SK-N-SH (cell line): Measurements from ENCODE around the gene MRPS26. TPM values are rescaled to one million over a fixed set of nuclear protein-coding genes. Genes with fewer than 3 reads are reported as not detected.
"Not testable (repeated sequence)": the region's sequence is repeated elsewhere in the genome, so short reads cannot be mapped to it uniquely, and the experiment has no call there.

Source experiments
- CTCF ChIA-PET: fragments of 300-600, 350-600 bp; formaldehyde crosslinking; extraction: SDS; loops from one replicate; lab custom pipeline; 2021; lab: Yijun Ruan, JAX
- POLR2A ChIA-PET: fragments of 350-600 bp; sonication (Branson Sonifier 250); formaldehyde crosslinking; extraction: SDS; loops from one replicate; lab custom pipeline; 2020; ENCODE audit warnings: antibody characterized with exemption, inconsistent platforms; lab: Yijun Ruan, JAX
- DNase-seq: peaks from one replicate; pipeline ENCODE4 v3.0.0; 2012
- H2AFZ ChIP-seq: fragments of 200-600 bp; sonication (generic); 2 replicates; pipeline ENCODE4 v1.8.1; 2016; ENCODE audit warnings: antibody characterized with exemption, mild to moderate bottlenecking, low read depth
- H3F3A ChIP-seq: fragments of 200-600 bp; sonication (generic); replicated peaks from 2 replicates; pipeline ENCODE3; 2016; ENCODE audit warnings: antibody characterized with exemption, mild to moderate bottlenecking; ENCODE audit not compliant: insufficient read depth
- H3K27ac ChIP-seq, 2 experiments: fragments of 200-500 bp in 1 of 2; fragments of 200-600 bp in 1 of 2; sonication (Bioruptor generic) in 1 of 2; sonication (generic), shearing (Covaris generic) in 1 of 2; 2 replicates each; pipeline versions ENCODE4 v1.5.1 to v1.6.1; 2014 to 2016; ENCODE audit warnings: low read depth in 2 of 2, inconsistent platforms in 1 of 2, low read length in 1 of 2, mild to moderate bottlenecking in 1 of 2, mixed read lengths in 1 of 2
- H3K27me3 ChIP-seq: fragments of 200-600 bp; sonication (generic), shearing (Covaris generic); 2 replicates; pipeline ENCODE4 v1.6.1; 2016; ENCODE audit warnings: mixed run types; ENCODE audit not compliant: insufficient read depth
- H3K36me3 ChIP-seq, 2 experiments: fragments of 200-500 bp in 1 of 2; fragments of 200-600 bp in 1 of 2; sonication (Bioruptor generic) in 1 of 2; sonication (generic) in 1 of 2; replicated peaks in 1 of 2; 2 replicates each; pipeline versions ENCODE3 to v1.5.1; 2014 to 2016; ENCODE audit warnings: low read length in 1 of 2, mild to moderate bottlenecking in 1 of 2; ENCODE audit not compliant: insufficient read depth in 2 of 2, control insufficient read depth in 1 of 2
- H3K4me1 ChIP-seq, 2 experiments: fragments of 200-500 bp in 1 of 2; fragments of 200-600 bp in 1 of 2; sonication (Bioruptor generic) in 1 of 2; sonication (generic), shearing (Covaris generic) in 1 of 2; 2 replicates each; pipeline versions ENCODE4 v1.5.1 to v1.6.1; 2014 to 2016; ENCODE audit warnings: low read depth in 1 of 2, low read length in 1 of 2, mixed run types in 1 of 2; ENCODE audit not compliant: insufficient read depth in 2 of 2, control insufficient read depth in 1 of 2
- H3K4me2 ChIP-seq: fragments of 200-600 bp; sonication (generic), shearing (Covaris generic); 2 replicates; pipeline ENCODE4 v1.6.1; 2017; ENCODE audit warnings: mixed run types
- H3K4me3 ChIP-seq, 2 experiments: fragments of 200-500 bp in 1 of 2; fragments of 200-600 bp in 1 of 2; sonication (Bioruptor generic) in 1 of 2; sonication (generic), shearing (Covaris generic) in 1 of 2; 2 replicates each; pipeline versions ENCODE4 v1.5.1 to v1.8.1; 2014 to 2016; ENCODE audit warnings: low read depth in 2 of 2, inconsistent platforms in 1 of 2, low read length in 1 of 2, mild to moderate bottlenecking in 1 of 2, mixed read lengths in 1 of 2, moderate library complexity in 1 of 2
- H3K79me2 ChIP-seq: fragments of 200-600 bp; sonication (generic); 2 replicates; pipeline ENCODE4 v1.8.1; 2017; ENCODE audit warnings: mild to moderate bottlenecking; ENCODE audit not compliant: insufficient read depth
- H3K9ac ChIP-seq: fragments of 200-600 bp; sonication (generic); 2 replicates; pipeline ENCODE4 v1.6.1; 2017; ENCODE audit warnings: mixed run types
- H3K9me2 ChIP-seq: fragments of 200-600 bp; sonication (generic); 2 replicates; pipeline ENCODE4 v1.6.1; 2017; ENCODE audit warnings: mixed run types
- H3K9me3 ChIP-seq: fragments of 200-600 bp; sonication (generic); 2 replicates; pipeline ENCODE4 v1.6.1; 2017; ENCODE audit warnings: mixed run types, mild to moderate bottlenecking, moderate library complexity
- H4K20me1 ChIP-seq: fragments of 200-600 bp; sonication (generic); 2 replicates; pipeline ENCODE4 v1.6.1; 2017; ENCODE audit warnings: mild to moderate bottlenecking, mixed run types; ENCODE audit not compliant: insufficient read depth
- CHD2 ChIP-seq: fragments of 150-350 bp; IDR thresholded peaks from 2 replicates; pipeline ENCODE4 v1.6.1; 2018; ENCODE audit warnings: low read length; ENCODE audit not compliant: partially characterized antibody
- EP300 ChIP-seq, 2 experiments: IDR thresholded peaks; 2 replicates each; pipeline versions ENCODE4 v1.4.0 to v1.6.1; 2012; ENCODE audit warnings: borderline replicate concordance in 1 of 2, low read depth in 1 of 2, low read length in 1 of 2
- MEF2A ChIP-seq: IDR thresholded peaks from 2 replicates; pipeline ENCODE4 v1.4.0; 2012; ENCODE audit warnings: low read depth, borderline replicate concordance
- NFIC ChIP-seq: IDR thresholded peaks from 2 replicates; pipeline ENCODE4 v1.4.0; 2012; ENCODE audit warnings: borderline replicate concordance
- POLR2AphosphoS5 ChIP-seq: IDR thresholded peaks from 2 replicates; pipeline ENCODE4 v1.6.1; 2012; ENCODE audit warnings: low read depth, low read length
- RAD21 ChIP-seq: IDR thresholded peaks from 2 replicates; pipeline ENCODE4 v1.6.1; 2012; ENCODE audit warnings: mild to moderate bottlenecking, low read length
- SIN3A ChIP-seq: IDR thresholded peaks from 2 replicates; pipeline ENCODE4 v1.6.1; 2012; ENCODE audit warnings: low read depth, mild to moderate bottlenecking, low read length, moderate library complexity, borderline replicate concordance
- TCF12 ChIP-seq: IDR thresholded peaks from 2 replicates; pipeline ENCODE4 v1.4.0; 2012
- WGBS: methylation state at CpG from one replicate; pipeline ENCODE4 v1.1.6; 2017; ENCODE audit warnings: low lambda C conversion rate; 5-methylcytosine and 5-hydroxymethylcytosine counted together
- polyA plus RNA-seq, 3 experiments: library from polyadenylated mRNA; depleted of rRNA; stranded (reverse); fragments of >200 nt; gene quantifications; 2 replicates each; pipeline ENCODE4 v1.2.3, GENCODE V29; 2012
- TF ChIP-seq, protein P1 (sequence below): IDR thresholded peaks from 2 replicates; pipeline ENCODE4 v1.4.0; 2012; ENCODE audit warnings: low read depth, borderline replicate concordance
- TF ChIP-seq, protein P2 (sequence below): IDR thresholded peaks from 2 replicates; pipeline ENCODE4 v1.4.0; 2012; ENCODE audit warnings: low read depth
- TF ChIP-seq, protein P3 (sequence below): IDR thresholded peaks from 2 replicates; pipeline ENCODE4 v1.4.0; 2012; ENCODE audit warnings: low read depth, borderline replicate concordance

Gene MRPS26
- polyA plus RNA-seq, 1 of the 3 experiments (the other 2 are of a cell fraction): 152 TPM

DNA sequence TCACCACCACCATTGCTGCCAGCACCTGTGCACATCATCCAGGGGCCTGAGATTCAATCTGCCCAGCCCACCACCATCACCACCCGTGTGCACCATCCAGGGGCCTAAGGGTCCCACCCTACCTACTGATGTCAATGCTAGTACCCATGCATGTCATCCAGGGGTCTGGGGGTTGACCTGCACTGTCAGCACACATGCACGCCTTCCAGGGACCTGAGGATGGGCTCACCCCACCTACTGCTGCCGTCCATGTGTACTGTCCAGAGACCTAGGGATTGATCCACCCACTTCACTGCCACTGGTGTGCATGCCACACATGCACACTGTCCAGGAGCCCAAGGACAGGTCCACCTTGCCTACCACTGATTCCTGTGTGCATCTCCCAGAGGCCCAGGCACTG, 13.6 kb downstream of the MRPS26 start (continued):
- TF ChIP-seq, protein P1, sequence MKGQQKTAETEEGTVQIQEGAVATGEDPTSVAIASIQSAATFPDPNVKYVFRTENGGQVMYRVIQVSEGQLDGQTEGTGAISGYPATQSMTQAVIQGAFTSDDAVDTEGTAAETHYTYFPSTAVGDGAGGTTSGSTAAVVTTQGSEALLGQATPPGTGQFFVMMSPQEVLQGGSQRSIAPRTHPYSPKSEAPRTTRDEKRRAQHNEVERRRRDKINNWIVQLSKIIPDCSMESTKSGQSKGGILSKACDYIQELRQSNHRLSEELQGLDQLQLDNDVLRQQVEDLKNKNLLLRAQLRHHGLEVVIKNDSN: no peak
- no peak for TF ChIP-seq TCF12
- no peak for TF ChIP-seq POLR2AphosphoS5
- TF ChIP-seq, protein P2, sequence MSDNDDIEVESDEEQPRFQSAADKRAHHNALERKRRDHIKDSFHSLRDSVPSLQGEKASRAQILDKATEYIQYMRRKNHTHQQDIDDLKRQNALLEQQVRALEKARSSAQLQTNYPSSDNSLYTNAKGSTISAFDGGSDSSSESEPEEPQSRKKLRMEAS: no peak

DNA sequence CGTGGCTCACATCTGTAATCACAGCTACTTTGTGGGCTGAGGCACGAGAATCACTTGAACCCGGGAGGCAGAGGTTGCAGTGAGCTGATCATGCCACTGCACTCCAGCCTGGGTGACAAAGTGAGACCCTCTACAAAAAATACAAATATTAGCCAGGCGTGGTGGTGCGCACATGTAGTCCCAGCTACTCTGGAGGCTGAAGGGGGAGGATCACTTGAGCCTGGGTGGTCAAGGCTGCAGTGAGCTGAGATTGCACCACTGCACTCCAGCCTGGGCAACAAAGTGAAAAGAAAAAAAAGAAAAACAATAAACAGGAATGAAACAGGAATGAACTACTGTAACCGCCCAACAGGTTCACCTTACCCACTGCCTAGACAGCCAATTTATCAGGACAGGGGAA, 18.3 kb downstream of the MRPS26 start:
- not testable (repeated sequence) for H3F3A ChIP-seq
- CTCF ChIA-PET: interaction anchor here (0.9 kb wide), 1 partner anchor 11 kb away, joined by 3 read pairs; no protein-coding TSS in a partner anchor

DNA sequence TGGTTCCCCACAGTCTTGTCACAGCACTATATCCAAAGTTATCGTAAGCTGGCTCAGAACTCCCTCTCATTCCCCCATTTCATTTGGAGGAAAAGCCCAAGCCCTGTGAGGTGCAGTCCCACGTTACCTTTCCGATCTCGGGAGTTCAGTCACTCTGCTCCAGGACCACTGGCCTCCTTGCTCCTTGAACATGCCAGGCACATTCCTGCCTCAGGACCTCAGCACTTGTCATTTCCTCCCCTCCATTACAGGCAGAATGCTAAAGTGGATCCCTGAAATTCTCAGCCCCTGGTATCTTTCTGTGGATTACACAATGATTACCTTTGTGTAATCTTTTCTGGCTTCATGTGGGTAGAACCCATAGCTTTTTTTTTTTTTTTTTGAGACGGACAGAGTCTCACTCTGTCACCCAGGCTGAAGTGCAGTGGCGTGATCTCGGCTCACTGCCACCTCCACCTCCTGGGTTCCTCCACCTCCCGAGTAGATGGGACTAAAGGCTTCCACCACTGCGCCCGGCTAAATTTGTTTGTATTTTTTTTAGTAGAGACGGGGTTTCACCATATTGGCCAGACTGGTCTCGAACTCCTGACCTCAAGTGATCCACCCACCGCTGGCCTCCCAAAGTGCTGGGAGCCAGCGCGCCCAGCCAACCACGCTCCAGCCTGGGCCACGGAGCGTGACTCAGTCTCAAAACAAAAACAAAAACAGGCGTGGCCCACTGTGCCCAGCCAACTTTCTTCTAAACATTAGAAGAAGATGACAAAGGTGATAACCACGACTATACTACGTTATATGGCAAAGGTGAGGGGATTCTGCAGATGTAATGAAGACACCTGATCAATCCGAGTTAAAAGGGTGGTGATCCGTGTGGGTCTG, 21.5 kb downstream of the MRPS26 start:
- Histone ChIP-seq H3K4me1 (no peaks in the 10 kb centered on the region), H3K79me2 (no peaks in the 10 kb centered on the region), H3K9me3 (no peaks in the 10 kb centered on the region), H3K36me3 (no peaks in the 10 kb centered on the region), H2AFZ (no peak overlapping the region), H3K4me3 (no peak overlapping the region), H3K9ac (no peak overlapping the region), H3K4me2 (no peak overlapping the region), H3K27ac (no peak overlapping the region), H3K9me2 (no peaks in the 10 kb centered on the region), H3K27me3 (no peaks in the 10 kb centered on the region), H4K20me1 (no peaks in the 10 kb centered on the region), H3F3A (no peaks in the 10 kb centered on the region)
- CTCF ChIA-PET: interaction anchor here (0.6 to 3.8 kb wide), 3 partner anchors 14 to 49 kb away, joined by 3 to 18 read pairs (median 3); no protein-coding TSS in a partner anchor
- POLR2A ChIA-PET: no interaction called here
- DNase-seq: peak; percentile 2
- no peak for TF ChIP-seq RAD21
- TF ChIP-seq, protein P2: no peak
- TF ChIP-seq EP300 (IDR thresholded peaks at IDR 0.05; ENCODE audit: borderline replicate concordance in 1 of 2, low read depth in 1 of 2, low read length in 1 of 2): no peak
- TF ChIP-seq CHD2: no peak
- no peak for TF ChIP-seq SIN3A
- TF ChIP-seq NFIC: no peak
- no peak for TF ChIP-seq MEF2A
- TF ChIP-seq, protein P3, sequence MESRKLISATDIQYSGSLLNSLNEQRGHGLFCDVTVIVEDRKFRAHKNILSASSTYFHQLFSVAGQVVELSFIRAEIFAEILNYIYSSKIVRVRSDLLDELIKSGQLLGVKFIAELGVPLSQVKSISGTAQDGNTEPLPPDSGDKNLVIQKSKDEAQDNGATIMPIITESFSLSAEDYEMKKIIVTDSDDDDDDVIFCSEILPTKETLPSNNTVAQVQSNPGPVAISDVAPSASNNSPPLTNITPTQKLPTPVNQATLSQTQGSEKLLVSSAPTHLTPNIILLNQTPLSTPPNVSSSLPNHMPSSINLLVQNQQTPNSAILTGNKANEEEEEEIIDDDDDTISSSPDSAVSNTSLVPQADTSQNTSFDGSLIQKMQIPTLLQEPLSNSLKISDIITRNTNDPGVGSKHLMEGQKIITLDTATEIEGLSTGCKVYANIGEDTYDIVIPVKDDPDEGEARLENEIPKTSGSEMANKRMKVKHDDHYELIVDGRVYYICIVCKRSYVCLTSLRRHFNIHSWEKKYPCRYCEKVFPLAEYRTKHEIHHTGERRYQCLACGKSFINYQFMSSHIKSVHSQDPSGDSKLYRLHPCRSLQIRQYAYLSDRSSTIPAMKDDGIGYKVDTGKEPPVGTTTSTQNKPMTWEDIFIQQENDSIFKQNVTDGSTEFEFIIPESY: no peak
- WGBS: 82% methylated on average over 23 of the region's 23 CpGs

More for the DNA sequence above, 18.3 kb downstream of the MRPS26 start:
- H3K9me3 ChIP-seq, H3K4me2 ChIP-seq, H3K4me1 ChIP-seq, H3K4me3 ChIP-seq, H4K20me1 ChIP-seq, H3K9ac ChIP-seq, H3K27ac ChIP-seq, H3K36me3 ChIP-seq, POLR2A ChIA-PET, H2AFZ ChIP-seq, H3K79me2 ChIP-seq, H3K27me3 ChIP-seq, H3K9me2 ChIP-seq, DNase-seq: not testable (repeated sequence)
- WGBS: 74% methylated on average over 6 of the region's 6 CpGs
